Left kidney (tissue), 2 donors: Measurements from ENCODE around the gene FGGY. TPM values are rescaled to one million over a fixed set of nuclear protein-coding genes. Genes with fewer than 3 reads are reported as not detected.
A peak's percentile ranks its signal among the peaks of the same experiment; 100 is the strongest.

Source experiments
- DNase-seq: peaks from one replicate; pipeline ENCODE4 v3.0.0-alpha.2; 2013
- polyA plus RNA-seq: library from polyadenylated mRNA; unstranded; fragments of 120-200 nt; gene quantifications from one replicate; pipeline ENCODE4 v1.2.1, GENCODE V29; 2013; ENCODE audit not compliant: insufficient read length

FGGY gene
- polyA plus RNA-seq, 1 donor = 26.6 TPM

GRCh38 chr1:59737638-59738037 is 440.7 kb downstream of the FGGY start:
- DNase-seq = no peak

- DNase-seq = no peak
These were observed 441.3 kb downstream of the FGGY start for GRCh38 chr1:59738152-59738551.

GRCh38 chr1:59738591-59739015 is 441.7 kb downstream of the FGGY start:
- no peak for DNase-seq

GRCh38 chr1:59739111-59739510 is 442.2 kb downstream of the FGGY start:
- no peak for DNase-seq

- DNase-seq = no peak
These were observed 445.6 kb downstream of the FGGY start for GRCh38 chr1:59742526-59742925.

GRCh38 chr1:59743324-59744091 is 446.6 kb downstream of the FGGY start:
- DNase-seq = no peak

- no peak for DNase-seq
These were observed 450.6 kb downstream of the FGGY start for GRCh38 chr1:59747420-59748024.

GRCh38 chr1:59748123-59748522 is 451.2 kb downstream of the FGGY start:
- DNase-seq = no peak

- no peak for DNase-seq
These were observed 453.6 kb downstream of the FGGY start for GRCh38 chr1:59750328-59751003.

- DNase-seq = no peak
These were observed 454.1 kb downstream of the FGGY start for GRCh38 chr1:59751004-59751395.

- no peak for DNase-seq
These were observed 454.9 kb downstream of the FGGY start for GRCh38 chr1:59751801-59752200.

GRCh38 chr1:59752556-59753414 is 455.9 kb downstream of the FGGY start:
- no peak for DNase-seq

GRCh38 chr1:59755069-59755685 is 458.3 kb downstream of the FGGY start:
- DNase-seq = no peak

- no peak for DNase-seq
These were observed 460.4 kb downstream of the FGGY start for GRCh38 chr1:59757197-59757747.

GRCh38 chr1:59759156-59759925 is 462.4 kb downstream of the FGGY start:
- peak; percentile 86 for DNase-seq

GRCh38 chr1:59761443-59761842 is 464.5 kb downstream of the FGGY start:
- DNase-seq = no peak

GRCh38 chr1:59763418-59763817 is 466.5 kb downstream of the FGGY start:
- DNase-seq = no peak

- DNase-seq = no peak
These were observed 468.3 kb downstream of the FGGY start for GRCh38 chr1:59765011-59765730.

GRCh38 chr1:59766227-59766855 is 469.4 kb downstream of the FGGY start:
- DNase-seq = no peak

GRCh38 chr1:59767119-59767518 is 470.2 kb downstream of the FGGY start:
- DNase-seq = no peak
